Measurements from ENCODE around the gene NRP1.

DNA sequence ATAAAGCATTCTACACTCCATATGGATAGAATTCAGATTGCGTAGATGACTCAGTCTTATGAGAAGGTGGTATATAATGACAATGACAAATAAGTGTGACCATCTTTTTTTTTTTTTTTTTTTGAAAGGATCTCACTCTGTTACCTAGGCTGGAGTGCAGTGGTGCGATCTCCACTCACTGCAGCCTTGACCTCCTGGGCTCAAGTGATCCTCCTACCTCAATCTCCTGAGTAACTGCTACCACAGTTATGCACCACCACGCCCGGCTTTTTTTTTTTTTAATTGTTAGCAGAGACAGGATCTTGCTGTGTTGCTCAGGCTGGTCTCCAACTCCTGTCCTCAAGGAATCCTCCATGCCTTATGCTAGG, 43.2 kb upstream of the NRP1 start:
- TF ChIP-seq, protein P1, sequence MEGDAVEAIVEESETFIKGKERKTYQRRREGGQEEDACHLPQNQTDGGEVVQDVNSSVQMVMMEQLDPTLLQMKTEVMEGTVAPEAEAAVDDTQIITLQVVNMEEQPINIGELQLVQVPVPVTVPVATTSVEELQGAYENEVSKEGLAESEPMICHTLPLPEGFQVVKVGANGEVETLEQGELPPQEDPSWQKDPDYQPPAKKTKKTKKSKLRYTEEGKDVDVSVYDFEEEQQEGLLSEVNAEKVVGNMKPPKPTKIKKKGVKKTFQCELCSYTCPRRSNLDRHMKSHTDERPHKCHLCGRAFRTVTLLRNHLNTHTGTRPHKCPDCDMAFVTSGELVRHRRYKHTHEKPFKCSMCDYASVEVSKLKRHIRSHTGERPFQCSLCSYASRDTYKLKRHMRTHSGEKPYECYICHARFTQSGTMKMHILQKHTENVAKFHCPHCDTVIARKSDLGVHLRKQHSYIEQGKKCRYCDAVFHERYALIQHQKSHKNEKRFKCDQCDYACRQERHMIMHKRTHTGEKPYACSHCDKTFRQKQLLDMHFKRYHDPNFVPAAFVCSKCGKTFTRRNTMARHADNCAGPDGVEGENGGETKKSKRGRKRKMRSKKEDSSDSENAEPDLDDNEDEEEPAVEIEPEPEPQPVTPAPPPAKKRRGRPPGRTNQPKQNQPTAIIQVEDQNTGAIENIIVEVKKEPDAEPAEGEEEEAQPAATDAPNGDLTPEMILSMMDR (IDR thresholded peaks at IDR 0.05 in 4 of 5, conservative IDR thresholded peaks at IDR 0.05 in 1 of 5): no peak
- TF ChIP-seq POLR2A (IDR thresholded peaks at IDR 0.05): no peak
